Upper lobe of left lung (tissue), 4 donors: ENCODE results near the gene KRT8.

Experiments used
- EP300 ChIP-seq, 4 donors: sonication (generic); formaldehyde crosslinking; IDR thresholded peaks; one replicate each; pipeline ENCODE4 v1.5.1; 2017; ENCODE audit warnings: antibody characterized with exemption in 4 of 4, control low read depth in 2 of 4
- POLR2A ChIP-seq, 4 donors: fragments of 450-650 bp; IDR thresholded peaks; one replicate each; pipeline ENCODE4 v1.5.1; 2016 to 2017; ENCODE audit warnings: antibody characterized with exemption in 4 of 4, mild to moderate bottlenecking in 2 of 4
- TF ChIP-seq, protein P1 (sequence below), 6 experiments: fragments of 450-650 bp in 4 of 6; fragments of 200-600 bp in 2 of 6; sonication (generic) in 2 of 6; IDR thresholded peaks; one replicate each; pipeline ENCODE4 v1.5.1; 2016 to 2019; ENCODE audit warnings: antibody characterized with exemption in 6 of 6

- TF ChIP-seq POLR2A (IDR thresholded peaks at IDR 0.05) (no peak), EP300 (IDR thresholded peaks at IDR 0.05) (no peak)
- TF ChIP-seq, protein P1, sequence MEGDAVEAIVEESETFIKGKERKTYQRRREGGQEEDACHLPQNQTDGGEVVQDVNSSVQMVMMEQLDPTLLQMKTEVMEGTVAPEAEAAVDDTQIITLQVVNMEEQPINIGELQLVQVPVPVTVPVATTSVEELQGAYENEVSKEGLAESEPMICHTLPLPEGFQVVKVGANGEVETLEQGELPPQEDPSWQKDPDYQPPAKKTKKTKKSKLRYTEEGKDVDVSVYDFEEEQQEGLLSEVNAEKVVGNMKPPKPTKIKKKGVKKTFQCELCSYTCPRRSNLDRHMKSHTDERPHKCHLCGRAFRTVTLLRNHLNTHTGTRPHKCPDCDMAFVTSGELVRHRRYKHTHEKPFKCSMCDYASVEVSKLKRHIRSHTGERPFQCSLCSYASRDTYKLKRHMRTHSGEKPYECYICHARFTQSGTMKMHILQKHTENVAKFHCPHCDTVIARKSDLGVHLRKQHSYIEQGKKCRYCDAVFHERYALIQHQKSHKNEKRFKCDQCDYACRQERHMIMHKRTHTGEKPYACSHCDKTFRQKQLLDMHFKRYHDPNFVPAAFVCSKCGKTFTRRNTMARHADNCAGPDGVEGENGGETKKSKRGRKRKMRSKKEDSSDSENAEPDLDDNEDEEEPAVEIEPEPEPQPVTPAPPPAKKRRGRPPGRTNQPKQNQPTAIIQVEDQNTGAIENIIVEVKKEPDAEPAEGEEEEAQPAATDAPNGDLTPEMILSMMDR (IDR thresholded peaks at IDR 0.05): no peak
These were observed 47.4 kb downstream of the KRT8 start for GRCh38 chr12:52857500-52857899.
